Hepatocyte (in vitro differentiated cells): ENCODE data around the gene LMTK2. TPM values are rescaled to one million over a fixed set of nuclear protein-coding genes. Genes with fewer than 3 reads are reported as not detected.

ENCODE experiments used
- DNase-seq: peaks from one replicate; pipeline ENCODE4 v3.0.0-alpha.2; 2016; ENCODE audit warnings: low spot score
- H2AFZ ChIP-seq: fragments of 200-600 bp; sonication (generic); 2 replicates; pipeline ENCODE4 v1.6.0; 2016; ENCODE audit warnings: antibody characterized with exemption, mild to moderate bottlenecking
- H3K27ac ChIP-seq: fragments of 200-600 bp; sonication (generic); 2 replicates; pipeline ENCODE4 v1.5.1; 2016; ENCODE audit warnings: mild to moderate bottlenecking
- H3K27me3 ChIP-seq: fragments of 200-600 bp; sonication (generic); 2 replicates; pipeline ENCODE4 v1.6.1; 2016
- H3K36me3 ChIP-seq: fragments of 200-600 bp; sonication (generic); replicated peaks from 2 replicates; pipeline ENCODE4 v1.5.1; 2016; ENCODE audit warnings: low read depth; ENCODE audit not compliant: insufficient read depth
- H3K4me1 ChIP-seq: fragments of 200-600 bp; sonication (generic); 2 replicates; pipeline ENCODE4 v1.5.1; 2016; ENCODE audit warnings: mild to moderate bottlenecking, moderate library complexity; ENCODE audit not compliant: insufficient read depth
- H3K4me2 ChIP-seq: fragments of 200-600 bp; sonication (generic); 2 replicates; pipeline ENCODE4 v1.6.0; 2016
- H3K4me3 ChIP-seq: fragments of 200-600 bp; sonication (generic); 2 replicates; pipeline ENCODE4 v1.5.1; 2016; ENCODE audit warnings: mild to moderate bottlenecking
- H3K79me2 ChIP-seq: fragments of 200-600 bp; sonication (generic); 2 replicates; pipeline ENCODE4 v1.6.0; 2017; ENCODE audit warnings: mild to moderate bottlenecking
- H3K9me2 ChIP-seq: fragments of 200-600 bp; sonication (generic); replicated peaks from 2 replicates; pipeline ENCODE4 v1.6.0; 2017; ENCODE audit warnings: mild to moderate bottlenecking; ENCODE audit not compliant: insufficient read depth
- H3K9me3 ChIP-seq: fragments of 200-600 bp; sonication (generic); 2 replicates; pipeline ENCODE4 v1.5.1; 2016; ENCODE audit warnings: low read depth, mild to moderate bottlenecking
- H4K20me1 ChIP-seq: fragments of 200-600 bp; sonication (generic); 2 replicates; pipeline ENCODE4 v1.6.0; 2016; ENCODE audit warnings: mild to moderate bottlenecking; ENCODE audit not compliant: insufficient read depth, poor library complexity, severe bottlenecking
- CTCF ChIP-seq: fragments of 200-600 bp; sonication (generic); IDR thresholded peaks from 2 replicates; pipeline ENCODE4 v1.5.1; 2016; ENCODE audit warnings: antibody characterized with exemption, mild to moderate bottlenecking; ENCODE audit not compliant: poor library complexity
- EZH2 ChIP-seq: fragments of 200-600 bp; sonication (generic); IDR thresholded peaks from 2 replicates; pipeline ENCODE4 v1.6.1; 2016; ENCODE audit warnings: antibody characterized with exemption, mild to moderate bottlenecking, borderline replicate concordance
- EZH2phosphoT487 ChIP-seq: fragments of 200-600 bp; sonication (generic); IDR thresholded peaks from one replicate; pipeline ENCODE4 v1.6.1; 2018; ENCODE audit warnings: antibody characterized with exemption, mild to moderate bottlenecking, low read depth, moderate library complexity; ENCODE audit not compliant: unreplicated experiment, severe bottlenecking
- WGBS: methylation state at CpG from one replicate; pipeline ENCODE4 v1.1.6; 2016; ENCODE audit warnings: low lambda C conversion rate; ENCODE audit errors: missing lambda C conversion rate; 5-methylcytosine and 5-hydroxymethylcytosine counted together
- polyA plus RNA-seq: library from polyadenylated mRNA; unstranded; fragments of >200 nt; fragmentation: Nextera tagmentation; extraction: Ambion mirVana; gene quantifications from 2 replicates; pipeline ENCODE4 v1.2.1, GENCODE V29; 2016
- total RNA-seq: library from RNA; depleted of rRNA; stranded (reverse); fragments of >200 nt; gene quantifications from 2 replicates; pipeline ENCODE4 v1.2.3, GENCODE V29; 2014

The LMTK2 gene
- total and polyA plus RNA-seq, 2 experiments from 2014 or later, result 5.0 to 13.1 TPM

GRCh38 chr7:98170966-98171365, 64.3 kb downstream of the LMTK2 start:
- TF ChIP-seq EZH2, result no peak
- TF ChIP-seq EZH2phosphoT487, result no peak
- TF ChIP-seq CTCF, result no peak
- no peak for DNase-seq
- H3K27me3 ChIP-seq, result no peaks in the 10 kb centered on the region
- H3K4me2 ChIP-seq, result no peak overlapping the region
- H4K20me1 ChIP-seq, result no peaks in the 10 kb centered on the region
- WGBS, result 91% methylated on average over 8 of the region's 8 CpGs
- H3K36me3 ChIP-seq, result no peaks in the 10 kb centered on the region
- H3K4me1 ChIP-seq, result peaks cover 15% of the 10 kb centered on the region
- H3K27ac ChIP-seq, result no peak overlapping the region
- H3K79me2 ChIP-seq, result no peaks in the 10 kb centered on the region
- no peak overlapping the region for H3K4me3 ChIP-seq
- H3K9me3 ChIP-seq, result no peaks in the 10 kb centered on the region
- no peak overlapping the region for H2AFZ ChIP-seq
- no peaks in the 10 kb centered on the region for H3K9me2 ChIP-seq

- H3K79me2 ChIP-seq, result no peaks in the 10 kb centered on the region
- H4K20me1 ChIP-seq, result no peaks in the 10 kb centered on the region
- no peak overlapping the region for H3K4me3 ChIP-seq
- H3K27ac ChIP-seq, result no peak overlapping the region
- H2AFZ ChIP-seq, result no peak overlapping the region
- DNase-seq, result no peak
- H3K9me2 ChIP-seq, result no peaks in the 10 kb centered on the region
- no peak for TF ChIP-seq CTCF
- no peak for TF ChIP-seq EZH2phosphoT487
- no peak for TF ChIP-seq EZH2
- no peak overlapping the region for H3K4me2 ChIP-seq
- H3K27me3 ChIP-seq, result no peaks in the 10 kb centered on the region
- no peaks in the 10 kb centered on the region for H3K9me3 ChIP-seq
- peaks cover 18% of the 10 kb centered on the region for H3K4me1 ChIP-seq
- 97% methylated on average over 24 of the region's 24 CpGs for WGBS
- H3K36me3 ChIP-seq, result no peaks in the 10 kb centered on the region
Observed at GRCh38 chr7:98171449-98171848, 64.8 kb downstream of the LMTK2 start.

- Histone ChIP-seq H3K9me2 (no peaks in the 10 kb centered on the region), H3K9me3 (no peaks in the 10 kb centered on the region), H3K27ac (peak overlapping the region; percentile 65), H3K79me2 (no peaks in the 10 kb centered on the region), H2AFZ (no peak overlapping the region), H3K4me2 (no peak overlapping the region), H4K20me1 (no peaks in the 10 kb centered on the region), H3K27me3 (no peaks in the 10 kb centered on the region), H3K36me3 (no peaks in the 10 kb centered on the region), H3K4me3 (no peak overlapping the region), H3K4me1 (peaks cover 18% of the 10 kb centered on the region)
- no peak for DNase-seq
- TF ChIP-seq EZH2phosphoT487, result no peak
- no peak for TF ChIP-seq CTCF
- TF ChIP-seq EZH2, result no peak
- WGBS, result 93% methylated on average over 20 of the region's 20 CpGs
Observed at GRCh38 chr7:98174334-98175259, 67.9 kb downstream of the LMTK2 start.
